Right cardiac atrium (tissue), 5 donors: ENCODE measurements around the gene FAAP20. TPM values are rescaled to one million over a fixed set of nuclear protein-coding genes. Genes with fewer than 3 reads are reported as not detected.

ENCODE experiments used
- ATAC-seq, 2 donors: fragments of 200-7000 bp; cut with Tn5 transposase; one replicate each; pipeline versions ENCODE4 v1.8.0 to v1.9.1; 2020; ENCODE audit warnings: moderate library complexity in 2 of 2, mild to moderate bottlenecking in 1 of 2
- DNase-seq, 3 donors: peaks; one replicate each; pipeline ENCODE4 v3.0.0-alpha.2; 2020
- H3K27ac ChIP-seq: one replicate; pipeline ENCODE4 v1.5.1; 2013; ENCODE audit warnings: mild to moderate bottlenecking, low read length, control low read depth, moderate library complexity
- H3K27me3 ChIP-seq: one replicate; pipeline ENCODE4 v1.6.1; 2013; ENCODE audit not compliant: control insufficient read depth, insufficient read depth
- H3K4me1 ChIP-seq: one replicate; pipeline ENCODE4 v1.6.1; 2013; ENCODE audit warnings: low read length; ENCODE audit not compliant: control insufficient read depth, insufficient read depth
- H3K4me3 ChIP-seq: one replicate; pipeline ENCODE4 v1.5.1; 2013; ENCODE audit warnings: low read length, control low read depth
- H3K9me3 ChIP-seq: one replicate; pipeline ENCODE4 v1.6.1; 2013; ENCODE audit warnings: low read length; ENCODE audit not compliant: control insufficient read depth
- WGBS: extraction: QIAGEN DNeasy Blood & Tissue Kit; methylation state at CpG from one replicate; pipeline ENCODE4 v1.1.7; 2013; 5-methylcytosine and 5-hydroxymethylcytosine counted together
- intact Hi-C, 4 donors: fragments of 100-400 bp; cut with DNase I; formaldehyde crosslinking; loops; one replicate each; pipeline versions ENCODE4 v1.11.0 to v1.14.0; 2022 to 2023
- polyA plus RNA-seq: library from polyadenylated mRNA; stranded (reverse); fragments of 200-250 nt; gene quantifications from one replicate; pipeline ENCODE4 v1.2.3, GENCODE V29; 2013
- total RNA-seq, 4 donors: library from RNA; stranded (reverse); fragmentation: NEBNext Ultra II Directional; extraction: Animal tissue kit (Norgen Biotek cat#: 25700); gene quantifications; one replicate each; pipeline ENCODE4 v1.2.1, GENCODE V29; 2021
- donor health status: healthy with polysubstance abuse.
- donor health status: DM: no; HTN: yes; CAD: no.
- donor health status: DM: no; HTN: no; CAD: no.
- donor health status: DM: no; HTN: yes; CAD: no; lungs with severe emphysema.
- donor health status: DM: yes; HTN: yes; CAD: no.

The FAAP20 gene
- total and polyA plus RNA-seq, 5 donors: 35.5 to 56.3 (median 38.2) TPM

DNA sequence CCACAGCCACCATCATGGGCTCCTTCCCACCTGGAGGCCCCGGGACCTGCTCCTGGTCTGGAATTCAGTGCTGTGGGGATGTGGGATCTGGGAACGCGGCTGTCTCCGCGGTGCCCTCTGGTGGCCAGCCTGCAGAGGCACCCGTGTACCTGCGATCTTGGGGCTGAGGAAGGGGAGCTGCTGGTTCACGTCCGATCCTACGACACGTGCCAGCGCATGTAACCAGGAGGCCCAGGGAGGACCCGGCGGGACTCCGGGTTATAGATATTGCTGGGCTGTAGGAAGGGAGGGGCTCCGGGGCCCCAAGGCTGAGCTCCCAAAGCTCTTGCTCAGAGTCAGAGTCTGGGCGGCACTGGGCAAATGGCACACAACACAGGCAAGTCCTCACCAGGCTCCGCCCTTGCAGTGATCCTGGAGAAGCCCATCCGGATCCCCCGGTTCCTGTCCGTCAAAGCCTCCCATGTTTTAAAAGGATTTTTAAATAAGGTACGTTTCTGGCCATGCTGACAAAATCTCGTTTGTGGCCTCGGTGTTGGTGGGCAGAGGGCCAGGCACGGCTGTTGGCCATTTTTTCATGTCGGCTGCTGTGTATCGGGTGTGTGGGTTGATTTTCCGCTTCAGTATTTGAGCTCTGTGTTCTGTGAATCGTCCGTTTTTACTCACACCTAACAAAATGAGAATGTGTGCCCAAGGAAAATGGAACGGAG, 20.1 kb downstream of the FAAP20 start:
- Histone ChIP-seq H3K4me3 (peak overlapping the region; percentile 36), H3K4me1 (no peaks in the 10 kb centered on the region), H3K27me3 (no peaks in the 10 kb centered on the region), H3K9me3 (no peaks in the 10 kb centered on the region), H3K27ac (no peak overlapping the region)
- intact Hi-C loops: loop anchor here in 1 of 4 donors (5.0 to 10.0 kb wide), 2 partner anchors 82 to 230 kb away; no protein-coding TSS in a partner anchor
- ATAC-seq: peak; percentile 67 to 80
- DNase-seq: peak; percentile 63 to 86 (median 80)
- 14% methylated on average over 31 of the region's 31 CpGs for WGBS

DNA sequence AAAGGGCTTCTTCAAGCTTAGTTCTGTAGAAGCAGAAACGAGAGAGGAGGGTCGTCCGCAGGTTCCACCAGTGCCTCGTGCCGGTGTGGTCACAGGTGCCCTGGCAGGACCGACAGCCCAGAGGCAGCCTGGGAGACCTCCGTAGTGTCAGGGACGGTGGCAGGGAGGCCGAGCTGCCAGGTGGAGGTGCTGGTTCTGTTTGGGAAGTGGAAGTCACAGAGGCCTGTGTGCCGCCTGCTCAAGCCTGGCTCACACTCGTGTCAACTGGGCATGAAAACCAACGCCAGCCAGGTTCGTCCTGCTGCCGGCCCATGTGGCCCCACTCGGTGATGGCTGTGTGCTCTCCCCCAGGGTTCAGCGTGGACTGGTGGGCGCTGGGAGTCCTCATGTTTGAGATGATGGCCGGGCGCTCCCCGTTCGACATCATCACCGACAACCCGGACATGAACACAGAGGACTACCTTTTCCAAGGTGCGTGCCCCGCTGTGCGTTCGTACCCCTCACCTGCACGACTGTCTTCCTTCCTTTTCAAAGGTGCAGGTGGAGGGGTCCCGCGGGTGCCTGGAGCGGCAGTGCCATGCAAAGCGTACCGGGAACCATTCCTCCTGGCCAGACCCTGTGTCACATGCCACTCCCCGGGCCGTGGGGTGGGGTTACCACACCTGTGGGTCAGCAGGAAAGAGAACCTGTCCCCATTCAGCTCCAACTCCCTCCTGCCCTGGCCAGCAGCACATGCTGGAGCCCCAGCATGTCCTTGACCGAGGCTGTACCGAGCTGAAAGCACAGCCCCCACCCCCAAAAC, 20.8 kb downstream of the FAAP20 start:
- H3K9me3 ChIP-seq: no peaks in the 10 kb centered on the region
- ATAC-seq: no peak
- DNase-seq: peak in 2 of 3 donors; percentile 60 to 65
- 78% methylated on average over 37 of the region's 37 CpGs for WGBS
- intact Hi-C loops: loop anchor here in 1 of 4 donors (5.0 to 10.0 kb wide), 2 partner anchors 81 to 229 kb away; no protein-coding TSS in a partner anchor
- no peak overlapping the region for H3K27ac ChIP-seq
- no peaks in the 10 kb centered on the region for H3K4me1 ChIP-seq
- no peak overlapping the region for H3K4me3 ChIP-seq
- no peaks in the 10 kb centered on the region for H3K27me3 ChIP-seq

DNA sequence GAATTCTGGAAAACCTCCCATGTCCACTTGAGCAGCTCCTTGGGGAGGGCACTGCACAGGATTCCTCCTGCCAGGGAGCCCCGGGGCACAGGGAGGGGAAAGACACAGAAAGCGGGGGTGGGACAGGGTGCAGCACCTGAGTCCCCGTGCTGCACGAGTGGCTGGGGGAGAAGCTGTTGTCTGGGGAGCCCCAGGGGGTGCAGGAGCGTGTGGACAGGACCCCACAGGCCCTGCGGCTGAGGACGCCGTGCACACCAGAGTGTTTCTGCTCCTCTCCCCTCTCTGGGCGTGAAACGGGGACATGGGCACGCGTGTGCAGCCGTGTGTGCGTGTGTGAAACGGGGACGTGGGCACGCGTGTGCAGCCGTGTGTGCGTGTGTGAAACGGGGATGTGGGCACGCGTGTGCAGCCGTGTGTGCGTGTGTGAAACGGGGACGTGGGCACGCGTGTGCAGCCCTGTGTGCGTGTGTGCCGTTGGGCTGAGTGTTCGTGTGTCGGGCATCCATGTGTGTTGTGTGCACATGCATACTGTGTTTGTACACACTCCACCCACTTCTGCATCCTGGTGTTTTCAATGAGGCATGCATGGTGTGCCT, 21.9 kb downstream of the FAAP20 start:
- ATAC-seq: no peak
- intact Hi-C loops: loop anchor here in 1 of 4 donors (5.0 to 10.0 kb wide), 2 partner anchors 80 to 228 kb away; no protein-coding TSS in a partner anchor

DNA sequence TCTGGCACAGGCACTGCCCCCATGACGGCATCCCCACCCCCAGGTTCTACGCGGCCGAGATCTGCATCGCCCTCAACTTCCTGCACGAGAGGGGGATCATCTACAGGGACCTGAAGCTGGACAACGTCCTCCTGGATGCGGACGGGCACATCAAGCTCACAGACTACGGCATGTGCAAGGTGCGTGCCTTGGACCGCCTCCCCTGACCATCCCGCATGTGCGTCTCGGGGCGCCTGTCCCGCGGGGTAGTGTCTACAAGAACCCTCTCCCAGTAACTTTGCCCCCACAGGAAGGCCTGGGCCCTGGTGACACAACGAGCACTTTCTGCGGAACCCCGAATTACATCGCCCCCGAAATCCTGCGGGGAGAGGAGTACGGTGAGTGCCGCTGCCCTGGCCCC, 22.6 kb downstream of the FAAP20 start:
- DNase-seq (peak in 1 of 3 donors; percentile 51), ATAC-seq (no peak)
- no peaks in the 10 kb centered on the region for H3K9me3 ChIP-seq
- 94% methylated on average over 26 of the region's 26 CpGs for WGBS
- no peak overlapping the region for H3K27ac ChIP-seq
- H3K4me1 ChIP-seq: no peaks in the 10 kb centered on the region
- H3K27me3 ChIP-seq: no peaks in the 10 kb centered on the region
- H3K4me3 ChIP-seq: no peak overlapping the region
- intact Hi-C loops: loop anchor here in 1 of 4 donors (5.0 to 10.0 kb wide), 2 partner anchors 80 to 227 kb away; no protein-coding TSS in a partner anchor

More for the DNA sequence above, 21.9 kb downstream of the FAAP20 start:
- peak in 1 of 3 donors; percentile 30 for DNase-seq
- Histone ChIP-seq H3K27me3 (no peaks in the 10 kb centered on the region), H3K9me3 (no peaks in the 10 kb centered on the region), H3K4me1 (no peaks in the 10 kb centered on the region), H3K27ac (no peak overlapping the region), H3K4me3 (no peak overlapping the region)
- WGBS: 91% methylated on average over 33 of the region's 33 CpGs

DNA sequence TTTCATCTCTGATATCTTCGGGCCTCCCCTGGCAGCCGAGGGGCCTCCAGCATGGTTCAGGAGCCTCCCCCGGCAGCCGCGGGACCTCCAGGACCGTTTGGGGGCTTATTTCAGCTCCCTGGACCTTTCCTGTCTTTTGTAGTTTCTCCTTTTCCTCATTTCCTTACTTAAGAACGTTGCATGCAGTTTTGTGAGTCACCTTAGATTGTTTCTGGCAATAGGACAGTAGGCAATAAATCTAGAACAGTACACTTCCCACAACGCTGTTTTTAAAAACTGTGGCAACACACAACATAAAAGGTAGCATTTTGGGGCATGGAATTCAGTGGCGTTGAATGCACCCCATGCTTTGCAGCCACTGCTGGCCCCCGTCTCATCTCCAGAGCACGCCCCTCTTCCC, 24.4 kb downstream of the FAAP20 start:
- 69% methylated on average over 11 of the region's 11 CpGs for WGBS
- intact Hi-C loops: loop anchor here in 1 of 4 donors (5.0 to 10.0 kb wide), 2 partner anchors 78 to 225 kb away; no protein-coding TSS in a partner anchor
- Histone ChIP-seq H3K4me1 (no peaks in the 10 kb centered on the region), H3K4me3 (no peak overlapping the region), H3K9me3 (no peaks in the 10 kb centered on the region), H3K27me3 (no peaks in the 10 kb centered on the region), H3K27ac (no peak overlapping the region)
- no peak for ATAC-seq
- peak in 1 of 3 donors; percentile 6 for DNase-seq

DNA sequence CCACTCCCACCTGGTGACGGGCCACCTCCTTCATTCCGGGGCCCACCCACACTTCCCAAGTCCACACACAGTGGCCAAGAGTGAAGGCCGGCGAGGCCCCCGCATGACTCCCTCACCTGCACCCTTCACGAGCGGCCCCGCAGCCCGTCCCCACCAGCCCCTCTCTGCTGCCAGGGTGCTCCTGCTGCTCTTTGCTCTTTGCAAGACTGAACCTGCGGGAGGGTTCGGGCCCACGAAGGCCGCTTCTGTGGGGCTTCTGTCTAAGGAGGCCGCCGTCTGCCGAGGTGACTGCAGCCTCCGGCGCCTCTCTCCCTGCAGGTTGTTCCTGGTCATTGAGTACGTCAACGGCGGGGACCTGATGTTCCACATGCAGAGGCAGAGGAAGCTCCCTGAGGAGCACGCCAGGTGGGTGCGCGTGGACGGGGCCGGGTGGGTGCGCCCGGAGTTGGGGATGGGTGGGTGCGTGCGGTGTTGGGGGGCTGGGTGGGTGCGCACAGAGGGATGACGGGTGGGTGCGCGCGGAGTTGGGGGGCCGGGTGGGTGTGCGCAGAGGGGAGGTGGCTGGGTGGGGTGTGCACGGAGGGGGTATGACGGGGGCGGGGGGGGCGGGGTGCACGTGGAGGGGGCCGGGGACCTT, 25.3 kb downstream of the FAAP20 start:
- Histone ChIP-seq H3K9me3 (no peaks in the 10 kb centered on the region), H3K27ac (no peak overlapping the region), H3K4me1 (no peaks in the 10 kb centered on the region), H3K27me3 (no peaks in the 10 kb centered on the region), H3K4me3 (no peak overlapping the region)
- DNase-seq: peak in 1 of 3 donors; percentile 33
- intact Hi-C loops: no loop called here
- ATAC-seq: no peak
- WGBS: 93% methylated on average over 43 of the region's 43 CpGs

DNA sequence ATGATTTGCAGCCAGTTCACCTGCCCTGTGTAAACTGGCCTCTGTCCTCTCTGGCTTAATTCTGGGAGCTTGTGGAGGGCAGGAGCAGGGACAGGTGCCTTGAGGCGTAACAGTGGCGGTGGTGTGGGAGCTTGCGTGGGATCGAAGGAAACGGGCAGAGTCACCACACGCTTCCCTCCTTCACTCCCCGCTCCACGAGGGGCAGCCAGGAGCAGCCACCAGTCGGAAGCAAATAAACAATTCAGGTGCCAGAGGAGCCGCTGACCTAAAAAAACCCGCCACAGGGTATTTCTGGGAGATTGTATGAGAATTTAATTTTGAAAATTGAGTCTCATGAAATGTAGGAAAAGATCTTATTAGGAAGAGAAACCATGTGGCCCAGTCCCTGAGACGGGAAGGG, 26.0 kb downstream of the FAAP20 start:
- no peaks in the 10 kb centered on the region for H3K4me1 ChIP-seq
- 90% methylated on average over 12 of the region's 12 CpGs for WGBS
- intact Hi-C loops: no loop called here
- no peaks in the 10 kb centered on the region for H3K9me3 ChIP-seq
- no peak for ATAC-seq
- no peak overlapping the region for H3K4me3 ChIP-seq
- H3K27ac ChIP-seq: no peak overlapping the region
- no peaks in the 10 kb centered on the region for H3K27me3 ChIP-seq
- DNase-seq: peak in 1 of 3 donors; percentile 19

DNA sequence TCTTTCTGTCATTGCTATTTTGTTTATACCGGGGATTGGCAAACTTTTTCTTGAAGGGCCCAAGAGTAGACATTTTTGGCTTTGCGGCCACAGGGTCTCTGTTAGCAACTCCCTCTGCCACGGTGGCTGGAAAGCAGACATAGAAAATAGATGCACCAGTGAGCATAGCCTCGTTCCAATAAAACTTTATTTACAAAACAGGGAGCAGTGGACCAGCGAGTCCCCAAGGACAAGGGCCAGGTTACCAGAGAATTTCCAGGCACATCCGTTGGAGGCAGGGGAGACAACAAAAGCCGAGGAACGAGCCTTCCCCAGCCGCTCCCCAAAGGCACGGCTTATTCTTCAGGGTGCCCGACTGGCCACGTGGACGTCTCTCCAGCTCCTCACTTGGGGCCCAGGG, 26.5 kb downstream of the FAAP20 start:
- no peaks in the 10 kb centered on the region for H3K27me3 ChIP-seq
- intact Hi-C loops: no loop called here
- H3K4me1 ChIP-seq: no peaks in the 10 kb centered on the region
- H3K27ac ChIP-seq: no peak overlapping the region
- ATAC-seq (no peak), DNase-seq (peak in 1 of 3 donors; percentile 5)
- no peak overlapping the region for H3K4me3 ChIP-seq
- 94% methylated on average over 13 of the region's 13 CpGs for WGBS
- H3K9me3 ChIP-seq: no peaks in the 10 kb centered on the region

DNA sequence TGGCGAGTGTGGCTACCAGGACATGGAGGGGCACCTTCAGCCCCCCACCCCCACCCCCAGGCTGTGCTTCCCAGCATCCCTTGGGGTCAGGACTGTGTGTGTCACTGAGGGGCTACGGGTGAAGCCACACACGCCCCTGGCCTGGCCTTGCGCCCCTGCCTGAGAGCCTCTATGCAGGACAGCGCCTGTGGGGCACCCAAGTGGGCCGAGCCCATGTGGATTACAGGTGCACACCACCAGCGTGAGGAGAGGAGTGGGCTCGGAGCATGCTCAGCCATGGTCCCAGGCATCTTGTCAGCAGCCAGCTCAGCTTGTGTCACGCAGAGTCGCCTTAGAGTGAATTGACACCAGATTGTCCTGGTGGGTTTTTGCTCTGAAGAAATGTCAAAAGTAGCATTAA, 27.9 kb downstream of the FAAP20 start:
- ATAC-seq (no peak), DNase-seq (peak in 1 of 3 donors; percentile 25)
- H3K27ac ChIP-seq: no peak overlapping the region
- H3K9me3 ChIP-seq: no peaks in the 10 kb centered on the region
- intact Hi-C loops: no loop called here
- no peak overlapping the region for H3K4me3 ChIP-seq
- no peaks in the 10 kb centered on the region for H3K4me1 ChIP-seq
- 95% methylated on average over 10 of the region's 10 CpGs for WGBS
- H3K27me3 ChIP-seq: no peaks in the 10 kb centered on the region

DNA sequence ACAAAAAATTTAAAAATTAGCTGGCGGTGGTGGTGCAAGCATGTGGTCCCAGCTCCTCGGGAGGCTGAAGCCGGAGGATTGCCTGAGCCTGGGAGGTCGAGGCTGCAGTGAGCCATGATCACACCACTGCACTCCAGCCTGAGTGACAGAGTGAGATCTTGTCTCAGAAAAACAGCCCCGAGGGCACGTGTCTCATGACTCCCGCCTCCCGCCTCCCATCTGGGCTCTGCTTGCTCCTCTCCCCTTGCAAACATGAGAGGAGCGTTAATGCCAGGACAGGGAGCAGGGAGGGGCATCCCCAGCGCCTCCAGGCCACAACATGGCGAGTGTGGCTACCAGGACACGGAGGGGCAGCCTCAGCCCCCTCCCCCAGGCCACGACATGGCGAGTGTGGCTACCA, 28.3 kb downstream of the FAAP20 start:
- no peaks in the 10 kb centered on the region for H3K4me1 ChIP-seq
- WGBS: 85% methylated on average over 14 of the region's 14 CpGs
- H3K27ac ChIP-seq: no peak overlapping the region
- no peak for ATAC-seq
- no peak overlapping the region for H3K4me3 ChIP-seq
- peak in 1 of 3 donors; percentile 10 for DNase-seq
- intact Hi-C loops: no loop called here
- no peaks in the 10 kb centered on the region for H3K9me3 ChIP-seq
- no peaks in the 10 kb centered on the region for H3K27me3 ChIP-seq
